Raji (cell line): ENCODE data around the gene GPC5.

Experiments used
- POLR2A ChIP-seq: IDR thresholded peaks from 2 replicates; pipeline ENCODE4 v1.6.1; 2011; ENCODE audit warnings: low read depth, low read length, control low read depth; ENCODE audit not compliant: insufficient read depth

The GPC5 gene

DNA sequence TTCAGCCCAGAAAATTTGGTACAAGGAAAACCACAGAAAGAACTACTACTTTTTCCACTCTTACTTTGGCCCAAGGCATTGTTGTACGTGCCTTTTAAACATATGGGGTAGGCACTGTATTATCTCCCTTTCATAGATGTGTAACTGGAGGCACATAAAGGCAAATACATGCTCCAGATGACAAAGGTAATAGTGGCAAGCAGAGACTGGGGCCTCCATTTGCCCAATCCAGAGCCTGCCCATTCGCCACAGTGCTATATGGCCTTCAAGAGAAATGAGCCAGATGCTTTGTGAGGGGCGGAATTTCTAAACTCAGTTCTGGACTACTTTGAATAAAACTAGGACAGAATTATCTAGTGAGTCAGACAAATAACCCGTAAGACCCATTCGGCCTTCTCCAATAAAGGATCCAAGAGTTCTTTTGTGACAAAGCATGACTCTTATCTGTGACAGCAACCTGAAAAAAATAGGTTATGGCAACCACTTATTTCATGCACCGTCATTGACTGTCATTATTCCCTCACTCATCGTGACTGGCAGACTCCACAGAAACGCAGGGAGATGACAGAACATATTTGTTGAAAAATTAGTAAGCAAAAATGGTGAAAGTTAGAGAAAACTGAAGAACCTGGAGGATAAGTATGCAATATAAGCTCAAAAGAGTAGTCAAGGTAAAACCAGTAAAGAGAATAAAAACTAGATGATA lies 1116.2 kb downstream of the GPC5 start:
- no peak for TF ChIP-seq POLR2A

DNA sequence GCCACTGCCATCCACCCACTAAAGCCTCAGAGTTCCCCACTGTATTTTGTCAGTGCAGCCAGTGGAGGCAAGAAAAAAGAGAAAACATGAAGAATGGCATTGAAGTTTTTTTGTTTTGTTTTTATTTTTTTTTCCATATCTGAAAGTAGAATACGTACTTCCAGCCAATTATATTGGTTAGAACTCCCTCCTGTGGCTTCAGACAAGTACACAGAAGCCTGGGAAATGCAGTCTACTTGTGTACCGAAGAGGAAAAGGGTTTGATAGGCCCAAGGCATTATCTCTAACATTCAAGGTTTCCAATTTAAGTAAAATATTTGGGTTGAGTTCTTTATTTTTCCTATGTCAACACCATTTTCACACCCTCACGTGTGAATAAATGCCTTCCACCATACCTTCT lies 1131.9 kb downstream of the GPC5 start:
- TF ChIP-seq POLR2A: no peak

DNA sequence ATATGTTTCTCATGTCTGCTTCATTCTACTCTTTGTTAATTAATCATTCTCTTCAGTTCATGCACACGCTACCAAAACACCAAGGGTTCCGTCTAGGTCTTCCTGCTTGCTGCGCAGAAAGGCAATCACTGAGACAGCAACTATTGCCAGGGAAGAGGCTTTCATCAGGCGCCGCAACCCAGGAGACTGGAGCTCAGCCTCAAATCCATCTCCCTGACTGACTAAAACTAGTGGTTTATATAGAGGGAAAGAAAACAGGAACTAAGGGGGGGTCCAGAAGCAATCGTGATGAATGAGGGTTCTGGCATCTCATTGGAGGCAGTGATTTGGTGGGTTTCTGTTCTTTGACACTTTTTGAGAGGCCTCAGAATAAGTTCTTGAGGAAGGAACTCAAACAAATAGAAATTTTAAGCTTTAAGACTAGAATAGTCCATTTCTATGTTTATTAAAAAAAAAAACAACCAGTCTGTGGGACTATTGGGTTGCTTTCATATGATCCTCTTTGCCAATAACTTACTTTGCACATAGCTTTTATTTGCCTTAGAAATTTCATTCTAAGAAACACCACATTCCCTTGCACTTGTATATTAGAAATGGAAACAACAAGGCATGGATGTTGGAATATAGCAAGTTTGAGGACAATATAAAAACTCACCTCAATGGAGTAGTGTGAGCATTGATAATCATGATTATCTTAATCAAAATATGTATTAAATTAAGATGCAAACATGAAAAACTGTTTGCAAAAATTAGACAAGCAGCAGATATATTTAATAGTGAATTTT lies 1137.0 kb downstream of the GPC5 start:
- no peak for TF ChIP-seq POLR2A

GRCh38 chr13:92537471-92537870 lies 1139.0 kb downstream of the GPC5 start:
- no peak for TF ChIP-seq POLR2A

DNA sequence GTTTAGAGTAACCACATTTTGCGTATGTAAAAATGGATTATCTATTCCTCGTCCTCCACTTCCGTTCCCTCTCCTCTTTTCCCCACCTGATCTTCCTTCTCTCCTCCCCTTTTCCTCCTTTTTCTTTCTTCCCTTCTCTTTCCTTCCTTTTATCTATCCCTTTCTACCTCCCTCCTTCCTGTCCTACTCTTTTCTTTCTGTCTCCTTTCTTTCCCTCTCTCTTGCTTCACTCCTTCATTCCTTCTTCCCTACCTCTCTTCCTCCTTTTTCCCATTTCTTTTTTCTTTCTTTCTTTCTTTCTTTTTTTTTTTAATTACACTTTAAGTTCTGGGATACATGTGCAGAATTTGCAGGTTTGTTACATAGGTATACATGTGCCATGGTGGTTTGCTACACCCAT lies 1139.7 kb downstream of the GPC5 start:
- TF ChIP-seq POLR2A: no peak

- no peak for TF ChIP-seq POLR2A
These were observed 1148.8 kb downstream of the GPC5 start for GRCh38 chr13:92547266-92547665.

GRCh38 chr13:92549276-92549675 lies 1150.9 kb downstream of the GPC5 start:
- no peak for TF ChIP-seq POLR2A

GRCh38 chr13:92553470-92554114 lies 1155.2 kb downstream of the GPC5 start:
- no peak for TF ChIP-seq POLR2A

GRCh38 chr13:92560883-92561282 lies 1162.5 kb downstream of the GPC5 start:
- TF ChIP-seq POLR2A: no peak

DNA sequence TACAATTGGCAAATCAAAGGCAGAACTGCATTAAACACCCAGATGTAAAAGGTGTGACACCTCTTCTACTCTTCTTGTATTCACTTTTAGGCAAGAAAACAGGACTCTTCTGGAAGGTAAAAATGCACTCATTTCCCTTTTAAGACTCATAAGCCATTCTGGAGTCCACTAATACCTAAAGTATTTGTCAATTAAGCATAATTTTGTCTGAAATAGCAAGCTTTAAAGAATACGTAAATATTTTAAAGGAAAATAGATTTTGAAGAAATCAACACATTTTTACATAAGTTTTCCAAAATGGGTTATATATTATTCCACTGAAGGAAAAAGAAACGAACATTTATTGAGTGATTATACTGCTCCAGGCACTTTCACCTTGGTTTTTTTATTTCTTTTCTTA lies 1166.5 kb downstream of the GPC5 start:
- TF ChIP-seq POLR2A: no peak

DNA sequence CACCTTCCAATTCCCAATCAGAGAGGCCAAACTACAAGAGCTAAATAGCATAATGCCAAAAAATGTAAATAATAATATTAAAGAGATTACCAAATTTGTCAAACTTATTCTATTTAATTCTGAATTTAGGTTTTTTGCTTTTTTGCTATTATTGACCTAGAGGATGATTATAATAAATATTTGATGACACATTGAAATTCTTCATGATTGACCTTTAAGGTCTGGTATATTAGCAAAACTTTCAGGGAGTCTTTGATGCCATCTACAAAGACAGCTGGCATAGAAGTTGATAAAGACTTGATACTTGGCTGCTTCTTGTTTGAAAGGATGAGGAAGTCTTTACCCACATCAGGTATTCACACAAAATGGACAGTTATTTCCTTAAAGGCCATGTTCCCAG lies 1168.3 kb downstream of the GPC5 start:
- no peak for TF ChIP-seq POLR2A

DNA sequence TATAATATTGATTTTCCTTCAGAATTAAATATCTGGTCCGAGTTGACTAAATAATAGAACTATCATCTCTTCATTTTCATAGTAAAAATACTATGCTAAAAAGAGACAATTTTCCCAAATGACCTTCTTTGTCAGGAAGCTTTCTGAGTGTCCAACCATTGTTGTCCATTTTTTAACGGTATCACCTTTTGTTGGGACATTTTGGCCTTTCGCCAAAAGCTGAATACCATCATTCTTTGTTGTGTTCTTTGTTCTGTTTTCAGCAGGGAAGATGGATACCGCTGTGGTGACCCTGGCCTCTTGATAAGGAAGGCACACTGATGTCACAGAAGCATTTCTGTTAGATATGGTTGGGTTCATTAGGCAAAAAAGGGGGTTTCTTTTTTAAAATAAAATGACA lies 1173.8 kb downstream of the GPC5 start:
- TF ChIP-seq POLR2A: no peak

- TF ChIP-seq POLR2A: no peak
These were observed 1175.1 kb downstream of the GPC5 start for GRCh38 chr13:92573467-92574057.

GRCh38 chr13:92574499-92574898 lies 1176.1 kb downstream of the GPC5 start:
- no peak for TF ChIP-seq POLR2A

DNA sequence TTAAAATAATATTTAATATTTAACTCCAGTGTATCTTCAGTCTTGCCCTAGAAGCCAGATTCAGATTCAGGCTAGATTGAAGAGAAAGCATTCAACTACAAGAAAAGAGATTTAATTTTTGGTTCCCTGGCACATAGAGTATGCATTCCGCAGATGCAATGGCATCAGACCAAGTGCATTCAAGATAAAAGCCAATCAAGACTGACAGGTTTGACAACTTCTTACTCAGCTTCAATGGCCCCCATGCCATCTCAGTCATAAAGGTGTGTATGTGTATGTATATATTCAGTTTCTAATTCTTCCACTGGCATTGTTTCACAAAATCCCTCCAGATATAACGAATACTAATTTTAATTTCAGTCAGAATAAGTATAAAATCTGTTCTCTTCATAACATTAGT lies 1177.4 kb downstream of the GPC5 start:
- no peak for TF ChIP-seq POLR2A

DNA sequence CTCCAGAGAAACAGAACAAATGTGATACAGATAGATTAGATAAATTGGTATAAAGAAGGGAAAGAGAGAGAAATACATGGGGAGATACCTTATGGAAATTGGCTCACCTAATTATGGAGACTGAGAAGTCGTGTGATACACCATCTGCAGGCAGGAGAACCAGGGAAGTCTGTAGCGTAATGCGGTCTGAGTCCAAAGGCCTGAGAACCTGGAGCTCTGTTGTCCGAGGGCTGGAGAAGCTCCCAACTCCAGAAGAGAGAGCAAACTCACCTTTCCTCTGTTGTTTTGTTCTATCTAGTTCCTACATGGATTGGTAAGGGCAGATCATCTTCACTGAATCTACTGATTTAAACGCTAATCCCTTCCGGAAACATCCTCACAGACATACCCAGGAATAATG lies 1179.9 kb downstream of the GPC5 start:
- no peak for TF ChIP-seq POLR2A
